ENCODE data around the gene OR5K2. TPM values are rescaled to one million over a fixed set of nuclear protein-coding genes. Genes with fewer than 3 reads are reported as not detected.

Gene OR5K2
- total and polyA plus RNA-seq, 2 of the 4 experiments (the other 2 are of a cell fraction), result not detected

DNA sequence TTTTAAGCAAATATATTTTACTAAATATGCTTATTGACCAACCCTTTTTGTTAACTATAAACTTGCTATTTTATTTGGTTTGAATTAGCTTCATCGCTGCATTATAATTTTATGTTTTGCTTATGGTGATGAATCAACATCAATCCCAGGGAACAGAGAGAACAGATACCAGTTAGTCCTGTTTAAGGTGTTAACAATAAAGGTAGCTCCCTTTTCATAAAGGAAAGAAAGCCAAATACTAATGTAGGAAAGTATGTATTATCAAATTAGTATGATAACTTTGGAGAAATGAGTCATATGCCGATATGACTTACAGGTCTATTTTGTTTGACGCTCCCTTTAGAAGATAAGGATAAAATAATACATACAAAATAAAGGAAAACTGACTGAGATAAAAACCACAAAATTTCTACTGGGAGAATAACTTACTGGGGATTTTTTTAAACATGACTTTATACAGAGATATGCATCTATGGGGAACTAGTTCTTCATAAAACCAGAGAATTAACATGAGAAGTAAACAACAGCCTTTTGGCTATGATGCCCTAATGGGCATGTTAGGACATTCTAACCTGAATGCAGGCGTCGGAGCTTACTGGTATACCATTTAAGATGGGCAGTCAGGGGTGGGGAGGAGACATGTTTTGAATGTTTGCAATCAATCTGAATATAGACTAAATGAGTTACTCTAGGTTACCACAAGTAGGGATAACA lies 4.5 kb downstream of the OR5K2 start:
- Histone ChIP-seq H2BK15ac (ENCODE audit: low read depth, low read length) (no peak overlapping the region), H3K23ac (ENCODE audit: low read depth, low read length) (no peak overlapping the region), H2BK120ac (ENCODE audit: low read depth, low read length) (no peak overlapping the region), H2AK9ac (replicated peaks; ENCODE audit: low read depth, low read length, poor library complexity) (no peak overlapping the region), H2BK5ac (ENCODE audit: low read depth, low read length, poor library complexity, severe bottlenecking) (no peak overlapping the region), H3K18ac (ENCODE audit: low read depth, low read length) (no peak overlapping the region), H4K5ac (ENCODE audit: low read depth, low read length) (no peak overlapping the region), H3K9me1 (ENCODE audit: insufficient read depth, low read length) (no peaks in the 10 kb centered on the region), H3K79me1 (ENCODE audit: low read depth in 1 of 2, low read length in 2 of 2) (no peaks in the 10 kb centered on the region), H4K20me1 (ENCODE audit: insufficient read depth, low read length) (no peaks in the 10 kb centered on the region), H3K14ac (replicated peaks; ENCODE audit: low read depth, low read length) (no peak overlapping the region), H3K36me3 (ENCODE audit: control insufficient read depth, insufficient read depth, low read length) (no peaks in the 10 kb centered on the region), H3K4ac (ENCODE audit: low read depth, low read length) (no peak overlapping the region), H3K27ac (ENCODE audit: insufficient read depth, low read length) (no peak overlapping the region), H3K9me3 (ENCODE audit: control insufficient read depth, insufficient read depth, low read length) (no peaks in the 10 kb centered on the region), H3K9ac (ENCODE audit: low read depth, low read length) (no peak overlapping the region), H3K27me3 (ENCODE audit: control insufficient read depth, insufficient read depth, low read length) (no peaks in the 10 kb centered on the region), H4K91ac (ENCODE audit: insufficient read depth, low read depth, low read length) (no peak overlapping the region), H2AK5ac (ENCODE audit: low read depth, low read length) (no peak overlapping the region), H3K4me1 (ENCODE audit: control insufficient read depth, insufficient read depth, low read length) (no peaks in the 10 kb centered on the region), H4K8ac (ENCODE audit: low read depth in 2 of 2, low read length in 2 of 2) (no peak overlapping the region), H3K4me2 (ENCODE audit: low read depth, low read length) (no peak overlapping the region), H2AFZ (replicated peaks; ENCODE audit: low read length, poor library complexity) (no peak overlapping the region), H3K56ac (ENCODE audit: extremely low read depth, insufficient read depth, low read length) (no peak overlapping the region), H3K4me3 (ENCODE audit: insufficient read depth, low read depth, low read length) (no peak overlapping the region), H2BK20ac (ENCODE audit: low read depth, low read length) (no peak overlapping the region)
- no peak for ATAC-seq (ENCODE audit: low read depth)
- dilution Hi-C loops (cut with HindIII; ENCODE audit: low sequenced_read_pairs, unreplicated experiment), result no loop called here
- no CpG with 5 or more reads among the region's 5 CpGs for WGBS, 2 experiments (ENCODE audit: extremely low coverage in 2 of 2, insufficient read length in 1 of 2)
- BruUV-seq (replicated peaks), result no TSS peak
- TF ChIP-seq FOS (IDR thresholded peaks at IDR 0.05; ENCODE audit: low read depth, low read length), result no peak
- TF ChIP-seq, protein P1, sequence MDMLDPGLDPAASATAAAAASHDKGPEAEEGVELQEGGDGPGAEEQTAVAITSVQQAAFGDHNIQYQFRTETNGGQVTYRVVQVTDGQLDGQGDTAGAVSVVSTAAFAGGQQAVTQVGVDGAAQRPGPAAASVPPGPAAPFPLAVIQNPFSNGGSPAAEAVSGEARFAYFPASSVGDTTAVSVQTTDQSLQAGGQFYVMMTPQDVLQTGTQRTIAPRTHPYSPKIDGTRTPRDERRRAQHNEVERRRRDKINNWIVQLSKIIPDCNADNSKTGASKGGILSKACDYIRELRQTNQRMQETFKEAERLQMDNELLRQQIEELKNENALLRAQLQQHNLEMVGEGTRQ (IDR thresholded peaks at IDR 0.05; ENCODE audit: low read depth, low read length), result no peak
- TF ChIP-seq MAFK (IDR thresholded peaks at IDR 0.05; ENCODE audit: low read depth, low read length), result no peak
- no peak for TF ChIP-seq RFX5 (IDR thresholded peaks at IDR 0.05; ENCODE audit: low read depth, low read length)
- no peak for TF ChIP-seq POLR2A (IDR thresholded peaks at IDR 0.05; ENCODE audit: low read depth, low read length)
- no peak for TF ChIP-seq RCOR1 (IDR thresholded peaks at IDR 0.05; ENCODE audit: insufficient replicate concordance, low read length)
- TF ChIP-seq SMC3 (IDR thresholded peaks at IDR 0.05; ENCODE audit: low read depth, low read length), result no peak
- TF ChIP-seq CHD1 (IDR thresholded peaks at IDR 0.05; ENCODE audit: low read depth, low read length), result no peak
- TF ChIP-seq, protein P2, sequence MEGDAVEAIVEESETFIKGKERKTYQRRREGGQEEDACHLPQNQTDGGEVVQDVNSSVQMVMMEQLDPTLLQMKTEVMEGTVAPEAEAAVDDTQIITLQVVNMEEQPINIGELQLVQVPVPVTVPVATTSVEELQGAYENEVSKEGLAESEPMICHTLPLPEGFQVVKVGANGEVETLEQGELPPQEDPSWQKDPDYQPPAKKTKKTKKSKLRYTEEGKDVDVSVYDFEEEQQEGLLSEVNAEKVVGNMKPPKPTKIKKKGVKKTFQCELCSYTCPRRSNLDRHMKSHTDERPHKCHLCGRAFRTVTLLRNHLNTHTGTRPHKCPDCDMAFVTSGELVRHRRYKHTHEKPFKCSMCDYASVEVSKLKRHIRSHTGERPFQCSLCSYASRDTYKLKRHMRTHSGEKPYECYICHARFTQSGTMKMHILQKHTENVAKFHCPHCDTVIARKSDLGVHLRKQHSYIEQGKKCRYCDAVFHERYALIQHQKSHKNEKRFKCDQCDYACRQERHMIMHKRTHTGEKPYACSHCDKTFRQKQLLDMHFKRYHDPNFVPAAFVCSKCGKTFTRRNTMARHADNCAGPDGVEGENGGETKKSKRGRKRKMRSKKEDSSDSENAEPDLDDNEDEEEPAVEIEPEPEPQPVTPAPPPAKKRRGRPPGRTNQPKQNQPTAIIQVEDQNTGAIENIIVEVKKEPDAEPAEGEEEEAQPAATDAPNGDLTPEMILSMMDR (conservative IDR thresholded peaks at IDR 0.05; ENCODE audit: low read depth, low read length), result no peak
- no peak for TF ChIP-seq NFE2L2 (IDR thresholded peaks at IDR 0.05; ENCODE audit: low read depth, low read length)
- TF ChIP-seq, protein P3, sequence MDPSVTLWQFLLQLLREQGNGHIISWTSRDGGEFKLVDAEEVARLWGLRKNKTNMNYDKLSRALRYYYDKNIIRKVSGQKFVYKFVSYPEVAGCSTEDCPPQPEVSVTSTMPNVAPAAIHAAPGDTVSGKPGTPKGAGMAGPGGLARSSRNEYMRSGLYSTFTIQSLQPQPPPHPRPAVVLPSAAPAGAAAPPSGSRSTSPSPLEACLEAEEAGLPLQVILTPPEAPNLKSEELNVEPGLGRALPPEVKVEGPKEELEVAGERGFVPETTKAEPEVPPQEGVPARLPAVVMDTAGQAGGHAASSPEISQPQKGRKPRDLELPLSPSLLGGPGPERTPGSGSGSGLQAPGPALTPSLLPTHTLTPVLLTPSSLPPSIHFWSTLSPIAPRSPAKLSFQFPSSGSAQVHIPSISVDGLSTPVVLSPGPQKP (IDR thresholded peaks at IDR 0.05; ENCODE audit: borderline replicate concordance, low read depth, low read length), result no peak
- TF ChIP-seq MXI1 (IDR thresholded peaks at IDR 0.05; ENCODE audit: borderline replicate concordance, low read depth, low read length), result no peak
- TF ChIP-seq RAD21 (IDR thresholded peaks at IDR 0.05; ENCODE audit: low read length), result no peak
- TF ChIP-seq CEBPB (IDR thresholded peaks at IDR 0.05; ENCODE audit: low read depth, low read length), result no peak
- no peak for TF ChIP-seq MAZ (IDR thresholded peaks at IDR 0.05; ENCODE audit: borderline replicate concordance, low read depth, low read length)
- no peak for TF ChIP-seq BHLHE40 (IDR thresholded peaks at IDR 0.05; ENCODE audit: low read depth, low read length)
- in situ Hi-C loops (cut with MboI; ENCODE audit: low sequenced_read_pairs), result no loop called here
- ChIA-PET CTCF (no interaction called here), POLR2A (ENCODE audit: unreplicated experiment) (no interaction called here)
- intact Hi-C loops (cut with micrococcal nuclease), result no loop called here
- no peak for DNase-seq
